ENCODE data around the gene LINC01488.

LINC01488 gene

DNA sequence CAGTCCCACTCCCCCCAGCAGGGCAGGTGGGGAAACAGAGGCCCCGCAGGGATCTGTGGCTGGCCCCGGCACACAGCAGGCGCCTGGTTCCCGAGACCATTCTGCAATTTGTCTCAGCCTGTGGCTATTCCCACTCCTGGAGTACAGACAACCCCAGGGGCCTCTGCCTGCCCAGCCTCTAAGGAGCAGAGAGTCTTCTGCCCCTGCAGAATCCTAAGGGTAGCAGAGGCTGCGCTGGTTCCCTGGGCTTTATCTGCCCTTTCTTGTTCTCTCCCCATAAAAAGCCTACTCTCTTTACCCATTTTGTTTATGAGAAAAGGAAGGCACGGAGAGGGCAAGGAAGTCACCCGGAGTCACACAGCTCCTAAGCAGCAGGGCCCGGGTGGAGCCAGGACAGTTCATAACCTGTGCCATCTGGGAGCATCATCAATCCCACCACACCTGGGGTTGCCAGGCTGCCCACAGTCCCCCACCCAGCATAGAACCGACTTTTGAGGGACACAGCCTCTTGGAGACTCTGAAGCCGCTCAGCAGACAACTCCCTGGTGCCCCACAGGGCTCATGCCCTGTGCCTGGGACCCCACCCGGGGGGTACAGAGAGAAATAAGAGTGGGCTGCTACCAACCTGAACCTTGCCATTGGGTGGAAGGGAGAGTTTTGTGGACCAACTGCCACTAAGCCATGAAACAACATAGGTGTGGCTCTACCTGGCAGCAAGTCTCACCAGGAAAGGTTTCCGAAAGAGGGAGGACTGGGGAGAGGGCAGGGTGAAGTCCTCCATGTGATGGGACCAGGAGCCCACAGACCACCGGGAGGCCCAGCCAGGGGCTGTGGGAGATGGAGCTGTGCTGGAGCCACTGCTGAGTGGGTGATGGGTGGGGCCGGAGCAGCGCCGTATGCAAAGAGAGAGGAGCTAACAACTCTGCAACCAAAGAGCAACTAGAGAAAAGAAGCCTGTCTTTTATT, 17.2 kb upstream of the LINC01488 start:
- H3K4me3 ChIP-seq (ENCODE audit: low read depth, low read length) = no peak overlapping the region
- TF ChIP-seq CTCF (IDR thresholded peaks at IDR 0.05; ENCODE audit: insufficient read depth, low read depth, low read length, missing control alignments) = no peak
- DNase-seq (ENCODE audit: low read depth) = no peak

DNA sequence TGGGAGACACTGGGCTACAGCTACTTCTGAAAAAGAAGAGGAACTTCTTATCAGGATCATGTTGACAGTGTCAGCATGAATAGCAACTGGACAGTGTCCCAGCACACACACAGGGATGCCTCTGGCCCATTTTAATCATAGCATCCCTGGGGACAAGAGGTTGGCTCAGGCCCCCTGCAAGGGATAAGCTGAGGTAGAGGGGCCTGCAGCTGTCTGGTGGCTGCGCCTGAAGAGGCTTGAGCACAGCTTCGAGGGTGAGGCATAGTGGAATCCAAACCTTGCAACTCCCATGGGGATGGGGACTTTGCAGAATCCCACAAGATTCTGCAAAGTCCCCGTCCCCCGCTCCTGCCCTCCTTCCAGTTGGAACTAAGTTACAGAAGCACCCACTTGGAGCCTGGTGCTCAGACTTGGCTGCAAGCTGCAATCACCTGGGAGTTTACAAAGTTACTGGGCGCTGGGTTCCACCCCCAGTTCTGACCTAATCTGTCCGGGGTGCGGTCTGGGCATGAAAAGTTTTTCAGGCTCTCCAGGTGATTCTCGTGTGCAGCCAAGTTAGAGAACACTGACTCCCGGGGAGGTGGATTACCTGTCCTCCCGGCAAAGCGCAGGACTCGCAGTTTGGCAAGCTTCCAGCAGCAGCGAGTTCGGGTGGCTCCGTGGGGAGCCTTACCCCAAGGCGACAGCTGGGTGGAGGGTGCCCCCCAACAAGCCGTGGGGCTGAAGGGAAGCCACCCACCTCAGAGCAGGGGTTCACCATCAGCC, 16.0 kb upstream of the LINC01488 start:
- H3K4me3 ChIP-seq (ENCODE audit: low read depth, low read length) = no peak overlapping the region
- no peak for DNase-seq (ENCODE audit: low read depth)
- TF ChIP-seq CTCF (IDR thresholded peaks at IDR 0.05; ENCODE audit: insufficient read depth, low read depth, low read length, missing control alignments) = no peak

- no peak for DNase-seq (ENCODE audit: low read depth)
- H3K4me3 ChIP-seq (ENCODE audit: low read depth, low read length) = no peak overlapping the region
- no peak for TF ChIP-seq CTCF (IDR thresholded peaks at IDR 0.05; ENCODE audit: insufficient read depth, low read depth, low read length, missing control alignments)
Observed at GRCh38 chr11:69466039-69466438, 15.4 kb upstream of the LINC01488 start.

GRCh38 chr11:69467196-69467595, 14.3 kb upstream of the LINC01488 start:
- no peak overlapping the region for H3K4me3 ChIP-seq (ENCODE audit: low read depth, low read length)
- TF ChIP-seq CTCF (IDR thresholded peaks at IDR 0.05; ENCODE audit: insufficient read depth, low read depth, low read length, missing control alignments) = no peak
- DNase-seq (ENCODE audit: low read depth) = no peak

- no peak for TF ChIP-seq CTCF (IDR thresholded peaks at IDR 0.05; ENCODE audit: insufficient read depth, low read depth, low read length, missing control alignments)
- H3K4me3 ChIP-seq (ENCODE audit: low read depth, low read length) = no peak overlapping the region
- DNase-seq (ENCODE audit: low read depth) = peak; percentile 40
Observed at GRCh38 chr11:69467646-69468045, 13.8 kb upstream of the LINC01488 start.

GRCh38 chr11:69468221-69468620, 13.2 kb upstream of the LINC01488 start:
- DNase-seq (ENCODE audit: low read depth) = no peak
- TF ChIP-seq CTCF (IDR thresholded peaks at IDR 0.05; ENCODE audit: insufficient read depth, low read depth, low read length, missing control alignments) = no peak
- H3K4me3 ChIP-seq (ENCODE audit: low read depth, low read length) = no peak overlapping the region

Data from GM12865 (cell line).